GM21528 (cell line): Measurements from ENCODE around the gene AGL.
"Not testable (repeated sequence)": the region's sequence is repeated elsewhere in the genome, so short reads cannot be mapped to it uniquely, and the experiment has no call there.

ENCODE experiments used
- ATAC-seq: cut with Tn5 transposase; IDR thresholded peaks from one replicate; pipeline ENCODE4 v1.9.1; 2021; ENCODE audit warnings: mild to moderate bottlenecking, moderate library complexity; ENCODE audit not compliant: unreplicated experiment, low FRiP score

AGL gene

DNA sequence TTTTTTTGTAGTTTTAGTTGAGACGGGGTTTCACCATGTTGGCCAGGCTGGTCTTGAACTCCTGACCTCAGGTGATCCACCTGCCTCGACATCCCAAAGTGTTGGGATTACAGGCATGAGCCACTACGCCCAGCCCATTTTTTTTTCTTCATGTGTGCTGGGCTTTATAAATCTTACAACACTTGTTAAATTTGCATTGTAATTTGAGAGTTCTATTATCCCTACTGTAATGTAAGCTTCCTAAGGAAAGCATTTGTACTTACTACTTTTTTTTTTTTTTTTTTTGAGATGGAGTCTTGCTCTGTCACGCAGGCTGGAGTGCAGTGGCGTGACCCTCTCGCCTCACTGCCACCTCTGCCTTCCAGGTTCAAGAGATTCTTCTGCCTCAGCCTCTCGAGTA lies 121.9 kb downstream of the AGL start:
- ATAC-seq = not testable (repeated sequence)
